Umbilical cord (tissue), 2 donors: ENCODE results near the gene DBNDD1. TPM values are rescaled to one million over a fixed set of nuclear protein-coding genes. Genes with fewer than 3 reads are reported as not detected.
A peak's percentile ranks its signal among the peaks of the same experiment; 100 is the strongest.
"Not testable (repeated sequence)": the region's sequence is repeated elsewhere in the genome, so short reads cannot be mapped to it uniquely, and the experiment has no call there.

Experiments
- DNase-seq: peaks from one replicate; pipeline ENCODE4 v3.0.0-alpha.2; 2015; ENCODE audit warnings: low spot score
- total RNA-seq: library from RNA; depleted of rRNA; stranded (reverse); fragments of >200 nt; gene quantifications from one replicate; pipeline ENCODE4 v1.2.3, GENCODE V29; 2014; ENCODE audit warnings: low replicate concordance; ENCODE audit not compliant: insufficient read depth

Gene DBNDD1
- total RNA-seq, 1 donor from 2014 or later: 0.72 TPM

DNA sequence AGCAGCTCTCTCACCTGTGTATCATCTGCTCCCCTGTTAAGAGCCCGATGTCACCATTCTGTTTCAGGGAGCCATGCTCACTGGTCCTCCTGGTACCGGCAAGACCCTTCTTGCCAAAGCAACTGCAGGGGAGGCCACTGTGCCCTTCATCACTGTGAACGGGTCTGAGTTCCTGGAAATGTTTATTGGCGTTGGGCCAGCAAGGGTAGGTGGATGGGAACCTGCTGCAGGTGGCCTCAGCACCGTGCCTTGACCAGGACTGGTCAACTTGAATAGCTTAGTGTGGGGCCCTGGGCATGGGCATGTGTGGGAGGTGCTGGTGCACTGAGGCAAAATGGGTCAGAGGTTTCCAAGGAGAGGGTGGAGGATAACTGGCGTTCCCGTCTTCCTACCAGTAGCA, 28.5 kb downstream of the DBNDD1 start:
- no peak for DNase-seq

DNA sequence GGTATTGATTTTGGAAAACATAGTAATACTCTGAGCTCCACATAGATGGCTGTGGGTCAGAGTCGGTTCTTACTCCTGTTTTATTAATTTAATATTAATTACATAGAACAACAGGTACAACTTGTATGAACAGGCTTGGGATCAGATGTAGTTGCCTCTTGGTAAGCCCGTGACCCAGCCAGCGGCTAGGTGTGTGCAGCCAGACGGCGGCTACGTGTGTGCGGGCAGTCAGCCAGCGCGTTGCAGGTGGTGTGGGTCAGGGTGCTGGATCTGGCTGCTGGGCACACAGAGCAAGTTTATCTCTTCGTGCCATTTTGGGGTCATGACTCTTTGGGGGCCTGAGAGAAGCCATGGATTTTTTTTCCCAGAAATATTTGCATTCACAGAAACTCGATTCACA, 30.3 kb downstream of the DBNDD1 start:
- DNase-seq: no peak

DNA sequence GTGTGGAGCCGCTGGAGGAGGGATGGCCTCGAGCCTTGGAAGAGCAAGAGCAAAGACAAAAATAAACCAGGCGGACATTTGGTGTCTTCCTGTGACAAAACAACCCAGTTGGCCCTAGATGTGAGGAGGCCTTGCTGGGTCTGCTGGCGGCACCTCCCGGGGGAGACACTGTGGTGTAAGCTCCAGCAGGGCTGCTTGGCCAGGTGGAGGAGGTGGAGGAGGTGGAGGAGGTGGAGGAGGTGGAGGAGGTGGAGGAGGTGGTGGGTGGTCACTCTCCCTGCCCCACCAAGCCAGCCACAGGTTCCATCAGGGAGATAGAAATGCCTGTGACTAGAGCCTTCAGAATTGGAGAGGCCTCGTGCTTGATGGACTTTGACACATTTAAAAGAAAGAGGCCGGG, 32.1 kb downstream of the DBNDD1 start:
- DNase-seq: no peak

DNA sequence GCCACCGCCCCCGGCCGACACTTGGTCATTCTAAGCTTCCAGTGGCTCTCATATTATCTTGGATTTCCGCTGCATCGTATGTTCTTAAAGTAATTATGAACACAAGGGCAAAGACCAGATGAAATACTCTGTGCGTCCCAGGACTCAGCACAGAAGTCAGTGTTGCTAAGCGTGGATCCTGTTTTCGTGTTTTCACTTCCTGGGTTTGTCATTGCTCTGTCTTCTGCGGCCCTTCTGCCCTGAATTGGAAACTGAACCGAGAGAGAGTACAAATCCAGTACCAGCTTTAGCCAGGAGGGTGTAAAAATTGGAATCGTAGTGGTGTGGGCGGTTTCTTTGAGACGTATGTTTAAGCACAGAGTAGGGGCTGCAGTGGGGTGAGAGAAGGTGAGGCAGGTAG, 32.7 kb downstream of the DBNDD1 start:
- no peak for DNase-seq

DNA sequence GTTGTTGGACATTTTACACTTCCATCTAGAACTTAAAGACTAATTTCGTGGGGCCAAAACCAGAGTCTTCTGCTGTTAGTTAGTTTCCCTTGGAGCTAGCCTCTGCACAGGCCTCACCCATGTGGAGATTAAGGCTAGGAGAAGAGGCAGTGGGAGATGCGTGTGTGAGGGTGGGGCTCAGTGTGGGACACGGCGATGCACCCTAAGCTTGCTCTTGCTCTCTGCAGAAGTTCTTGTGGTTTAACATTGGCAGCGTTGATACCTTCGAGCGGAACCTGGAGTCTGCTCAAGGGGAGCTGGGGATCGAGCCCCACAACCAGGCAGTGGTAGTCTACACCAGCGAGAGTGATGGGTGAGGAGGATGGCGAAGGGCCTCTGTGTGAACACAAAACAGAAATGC, 34.0 kb downstream of the DBNDD1 start:
- DNase-seq: no peak

DNA sequence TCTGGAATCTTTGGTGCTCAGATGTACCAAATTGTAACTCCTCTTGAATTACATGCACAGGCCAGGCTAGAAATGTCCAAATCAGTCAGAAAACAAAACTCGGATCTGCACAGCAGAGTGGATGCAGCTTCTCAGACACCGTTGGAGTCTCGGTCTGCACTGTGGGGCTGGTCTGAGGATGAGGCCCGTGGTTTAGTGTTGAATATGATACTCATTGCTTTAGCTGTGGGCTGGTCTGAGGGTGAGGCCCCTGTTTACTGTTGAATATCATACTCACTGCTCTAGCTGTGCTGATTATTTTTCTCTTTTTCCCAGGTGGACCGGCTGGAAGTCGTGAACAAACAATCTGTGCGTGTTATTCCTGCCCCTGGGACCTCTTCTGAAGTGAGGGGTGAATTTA, 35.0 kb downstream of the DBNDD1 start:
- DNase-seq: no peak

DNA sequence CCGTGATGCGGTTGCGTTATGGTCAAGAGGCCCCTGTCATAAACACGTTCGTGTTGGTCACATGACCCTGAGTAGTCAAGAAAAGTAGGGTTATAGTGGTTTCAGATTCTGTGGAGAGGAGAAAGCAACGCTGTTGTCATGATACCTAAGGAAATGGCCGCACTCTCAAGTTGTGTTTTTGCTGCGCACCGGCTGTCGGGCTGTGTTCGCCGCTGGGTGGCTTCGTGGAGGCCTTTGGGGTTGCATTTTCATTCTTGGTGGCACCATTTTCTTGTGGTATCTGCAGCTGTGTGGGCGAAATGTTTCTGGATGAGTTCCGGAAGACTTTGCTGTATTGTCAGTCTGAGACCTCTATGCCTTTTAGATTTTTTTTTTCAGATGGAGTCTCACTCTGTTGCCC, 35.7 kb downstream of the DBNDD1 start:
- DNase-seq: no peak

DNA sequence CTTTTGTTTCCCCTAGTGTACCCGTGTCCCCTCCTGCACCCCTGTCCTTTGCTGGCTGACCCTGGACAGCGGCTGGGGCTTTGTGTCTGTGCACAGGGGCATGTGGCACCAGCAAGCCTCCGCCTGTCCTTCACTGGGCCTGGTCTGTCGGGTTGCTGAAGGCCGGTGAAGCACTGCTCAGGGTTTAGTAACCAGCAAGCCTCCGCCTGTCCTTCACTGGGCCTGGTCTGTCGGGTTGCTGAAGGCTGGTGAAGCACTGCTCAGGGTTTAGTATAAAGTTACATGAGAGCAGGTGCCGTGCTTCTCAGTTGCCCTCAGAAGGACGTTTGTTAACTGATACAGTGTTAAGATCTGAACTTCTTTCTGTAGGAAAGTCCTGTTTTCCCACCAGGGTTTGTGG, 36.9 kb downstream of the DBNDD1 start:
- DNase-seq: no peak

DNA sequence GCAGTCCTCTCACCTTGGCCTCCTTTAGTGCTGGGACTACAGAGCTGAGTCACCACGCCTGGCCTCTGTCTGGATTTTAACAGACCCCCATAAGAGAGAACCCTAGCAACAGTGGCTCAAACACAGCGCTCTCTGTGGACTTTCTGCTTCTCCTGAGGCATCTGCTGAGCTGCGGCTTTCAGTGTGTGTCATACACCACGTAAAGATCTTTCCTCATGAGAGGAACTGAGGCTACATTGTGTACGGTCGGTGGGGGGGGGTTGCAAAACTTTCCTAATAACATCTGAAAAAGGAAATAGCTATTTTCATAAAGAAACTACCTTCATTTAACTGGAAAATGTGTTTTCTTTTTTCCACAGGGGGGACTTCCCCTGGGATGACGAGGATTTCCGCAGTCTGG, 37.8 kb downstream of the DBNDD1 start:
- no peak for DNase-seq

DNA sequence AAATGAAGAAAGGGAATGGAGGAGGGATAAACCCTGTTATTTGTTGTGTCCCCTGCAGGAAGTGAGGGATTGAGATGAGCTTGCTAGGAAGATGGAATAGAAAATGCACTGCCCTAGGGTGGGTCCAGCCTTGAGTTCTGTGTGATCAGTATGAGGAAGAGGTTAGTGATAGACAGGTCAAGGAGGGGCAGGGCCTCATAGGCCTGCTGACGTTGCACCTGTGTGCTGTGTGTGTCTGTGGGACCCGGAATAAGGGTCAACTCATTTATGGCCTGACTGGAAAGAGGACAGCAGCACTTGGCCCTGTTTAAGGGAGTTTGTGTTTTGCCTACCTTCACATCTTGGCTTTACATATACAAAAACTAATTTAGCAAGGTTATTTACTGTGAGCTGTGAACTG, 44.4 kb downstream of the DBNDD1 start:
- no peak for DNase-seq

DNA sequence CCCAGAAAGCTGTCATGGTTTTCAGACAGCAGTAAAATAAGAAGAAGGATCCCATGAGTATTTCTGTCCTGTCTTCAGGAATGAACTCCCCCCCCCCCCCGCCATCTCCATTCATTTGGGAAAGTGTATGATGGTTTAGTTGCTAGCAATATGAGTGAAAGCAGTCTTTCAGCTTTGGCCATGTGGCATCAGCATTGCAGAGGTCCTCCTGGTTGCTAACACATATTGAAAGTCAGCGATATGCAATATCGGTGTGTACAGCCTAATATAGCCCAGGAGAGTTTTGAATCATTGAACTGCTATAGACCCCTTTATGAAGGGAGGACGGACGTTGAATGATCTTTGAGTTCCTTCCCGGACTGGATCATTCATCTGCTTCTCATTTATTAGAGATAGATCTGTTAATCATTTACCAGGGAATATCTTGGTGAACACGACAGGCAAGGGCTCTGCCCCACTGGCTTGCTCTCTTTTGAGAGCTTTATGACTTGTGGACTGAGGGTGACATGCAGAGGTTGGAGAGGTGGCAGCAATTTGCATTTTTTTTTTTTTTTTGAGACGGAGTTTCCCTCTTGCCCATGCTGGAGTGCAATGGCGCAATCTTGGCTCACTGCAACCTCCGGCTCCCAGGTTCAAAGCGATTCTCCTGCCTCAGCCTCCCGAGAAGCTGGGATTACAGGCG, 45.5 kb downstream of the DBNDD1 start:
- no peak for DNase-seq

DNA sequence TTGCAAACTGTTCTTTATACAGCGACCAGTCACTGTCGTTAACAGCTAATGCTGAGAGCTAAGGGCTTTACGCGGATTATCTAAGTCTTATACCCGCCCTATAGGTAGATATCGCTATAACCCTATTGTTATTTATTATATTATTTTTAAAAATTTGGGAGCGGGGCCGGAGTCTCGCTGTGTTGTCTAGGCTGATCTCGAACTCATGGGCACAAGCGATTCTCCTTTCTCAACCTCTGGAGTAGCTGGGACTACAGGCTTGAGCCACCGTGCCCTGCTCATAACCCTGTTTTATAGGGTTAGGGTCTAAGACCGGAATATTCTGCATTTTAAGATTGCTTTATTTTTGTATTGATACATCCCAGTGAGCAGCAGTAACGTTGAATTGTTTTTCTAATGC, 46.0 kb downstream of the DBNDD1 start:
- DNase-seq: no peak

DNA sequence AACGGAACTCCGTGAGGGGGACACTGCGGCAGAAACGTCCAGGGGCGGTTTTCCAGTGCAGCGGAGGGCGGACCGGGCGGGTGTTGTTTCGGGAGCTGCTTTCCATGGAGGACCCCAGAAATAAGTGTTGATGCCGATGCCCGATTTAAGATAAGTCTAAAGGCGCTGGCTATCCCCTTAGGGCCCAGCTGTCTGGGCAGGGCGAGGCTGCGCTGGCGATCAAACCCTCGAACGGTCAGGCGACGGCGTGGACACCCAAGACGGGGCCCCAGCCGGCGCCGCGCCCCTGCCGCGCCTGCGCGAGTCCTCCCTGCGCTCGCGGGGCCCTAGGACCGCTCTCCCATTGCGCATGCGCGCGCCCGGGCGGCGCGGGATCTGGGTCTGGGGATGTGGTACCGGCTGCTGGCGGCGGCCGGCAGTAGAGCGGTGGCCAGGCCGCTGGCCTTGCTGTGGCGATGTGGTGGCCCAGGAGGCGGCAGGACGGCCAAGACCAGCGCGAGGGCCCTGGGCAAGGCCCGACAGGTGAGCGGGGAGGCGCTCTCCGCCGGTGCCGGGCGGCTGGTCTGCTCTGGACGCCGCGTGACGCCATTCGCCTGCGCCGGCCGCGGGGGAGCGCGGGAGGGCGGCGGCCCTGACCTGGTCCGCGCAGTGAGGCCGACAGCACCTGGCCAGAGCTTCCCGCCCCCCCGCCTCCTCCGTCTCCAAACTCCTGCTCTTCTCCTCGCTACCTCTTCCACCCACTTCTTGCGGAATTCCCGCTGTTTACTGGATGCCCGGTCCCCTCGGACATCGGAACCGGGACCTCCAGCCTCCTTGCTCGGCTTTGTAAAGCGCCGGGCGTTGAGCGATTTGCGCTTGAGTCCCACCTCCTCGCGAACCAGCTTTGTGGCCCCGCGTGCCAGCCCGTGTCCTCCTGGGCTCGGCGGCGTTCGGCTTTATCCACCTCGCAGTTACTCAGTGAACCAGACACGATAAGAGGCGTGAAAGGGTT, 46.7 kb downstream of the DBNDD1 start:
- DNase-seq: peak; percentile 97

DNA sequence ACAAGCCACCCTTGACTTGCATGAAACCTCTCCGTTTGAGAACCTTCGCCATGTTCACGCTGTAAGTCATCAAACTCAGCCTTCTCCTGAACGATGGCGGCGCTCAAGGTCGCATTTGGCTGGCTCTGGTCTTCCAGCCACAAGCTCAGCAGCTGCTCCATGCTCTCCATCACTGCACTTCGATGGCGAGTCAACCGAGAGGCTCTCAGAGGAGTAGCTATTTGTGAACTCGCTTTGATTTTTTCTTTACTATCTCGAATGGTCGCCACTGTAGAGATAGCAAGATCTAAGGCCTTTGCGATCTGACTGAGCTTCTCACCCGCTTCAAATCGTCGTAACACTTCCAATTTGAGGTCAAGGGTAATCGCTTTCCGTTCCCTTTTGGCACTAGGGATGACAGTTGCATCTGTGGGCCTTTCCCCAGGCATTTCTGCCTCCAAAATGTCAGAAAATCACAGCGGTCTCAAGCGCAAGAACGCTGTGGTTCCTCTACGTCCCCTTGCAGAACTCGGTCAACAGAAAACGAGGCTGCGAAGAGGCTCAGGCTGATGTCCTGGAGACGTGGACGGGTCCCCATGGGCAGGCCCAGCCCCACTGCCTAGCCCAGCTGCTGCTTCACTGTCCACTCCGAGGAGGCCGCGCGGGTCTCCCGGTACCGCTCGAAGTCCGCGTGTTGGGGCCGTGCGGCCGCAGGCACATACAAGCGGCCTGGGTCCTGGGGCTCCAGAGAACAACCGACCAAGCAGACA, 47.6 kb downstream of the DBNDD1 start:
- DNase-seq: no peak

DNA sequence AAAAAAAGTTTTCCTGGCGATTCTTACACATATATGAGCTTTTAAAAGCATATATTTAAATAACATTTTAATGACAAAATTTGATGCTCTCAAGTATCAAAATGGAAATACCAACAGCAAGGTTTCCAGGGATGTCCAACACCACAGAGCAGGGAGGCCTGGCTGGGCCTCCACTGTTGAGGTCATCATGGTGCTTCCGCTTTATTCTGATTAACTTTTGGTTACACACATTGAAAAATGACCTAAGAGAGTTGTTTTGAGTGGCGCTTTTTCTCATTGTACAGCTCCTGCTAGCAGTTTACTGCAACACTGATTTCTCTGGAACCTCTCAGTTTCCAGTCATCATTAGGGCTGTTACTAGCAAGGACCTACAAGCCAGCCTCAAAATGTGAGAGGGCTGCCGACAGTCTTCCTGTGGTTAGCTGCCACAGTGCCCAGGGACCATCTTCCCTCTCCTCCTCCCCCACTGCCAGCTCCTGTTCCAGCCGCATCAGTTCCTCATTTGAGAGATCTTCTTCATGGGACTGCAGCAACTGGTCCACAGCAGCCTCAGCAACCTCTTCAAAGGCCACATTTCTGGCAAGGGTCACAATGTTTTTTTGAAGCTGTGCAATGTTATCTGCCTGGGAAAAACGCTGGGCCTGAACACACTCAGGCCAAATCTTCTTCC, 49.4 kb downstream of the DBNDD1 start:
- peak; percentile 23 for DNase-seq

DNA sequence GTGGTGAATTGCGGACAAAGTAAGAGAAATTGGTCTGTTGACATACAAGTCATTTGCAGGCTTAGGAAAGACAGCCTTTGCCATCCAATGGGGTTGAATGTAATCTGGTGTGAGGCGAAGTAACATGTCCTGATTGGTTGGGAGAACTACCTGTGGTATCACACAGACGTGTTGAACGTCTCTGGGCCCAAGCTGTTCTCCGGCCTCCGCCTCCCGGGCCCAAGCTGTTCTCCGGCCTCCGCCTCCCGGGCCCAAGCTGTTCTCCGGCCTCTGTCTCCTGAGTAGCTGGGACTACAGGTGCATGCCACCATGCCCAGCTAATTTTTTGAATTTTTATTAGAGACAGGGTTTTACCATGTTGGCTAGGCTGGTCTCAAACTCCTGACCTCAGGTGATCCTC, 51.2 kb downstream of the DBNDD1 start:
- DNase-seq: not testable (repeated sequence)

DNA sequence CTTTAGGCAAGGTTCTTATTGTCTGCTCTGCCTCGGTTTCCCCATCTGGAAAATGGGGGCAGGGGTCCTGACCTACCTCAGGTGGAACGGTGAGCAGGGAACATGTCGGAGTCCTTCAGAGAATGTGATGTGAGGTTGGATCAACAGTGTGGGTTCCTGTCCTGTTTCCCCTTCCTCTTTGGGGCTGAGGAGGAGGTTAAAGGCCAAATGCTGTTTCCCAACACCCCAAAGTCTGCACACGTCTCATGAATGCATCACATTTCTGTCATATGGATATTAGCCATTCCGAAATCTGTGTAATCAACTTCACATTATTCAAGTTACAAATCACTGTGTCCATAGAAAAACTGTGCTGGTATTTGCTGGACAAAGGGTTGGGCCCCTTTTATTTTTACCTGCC, 51.8 kb downstream of the DBNDD1 start:
- not testable (repeated sequence) for DNase-seq

DNA sequence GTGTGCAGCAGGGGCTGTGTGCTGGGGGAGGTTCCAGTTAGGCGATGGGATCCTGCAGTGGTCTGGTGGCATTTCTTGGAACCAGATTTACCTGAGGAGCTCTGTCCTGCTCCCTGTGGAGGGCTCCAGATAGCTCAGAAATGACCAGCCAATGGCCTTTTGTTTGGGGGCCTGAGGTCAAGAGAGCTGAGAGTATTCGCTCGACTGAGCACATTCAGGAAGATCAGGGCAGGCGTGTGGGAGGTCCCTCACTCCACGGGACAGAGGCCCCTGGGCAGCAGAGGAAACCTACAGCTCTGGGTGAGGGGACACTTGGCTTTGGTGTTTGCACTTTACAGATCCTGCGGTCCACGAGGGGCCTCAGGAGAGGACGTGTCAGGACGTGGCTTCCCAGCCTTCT, 52.5 kb downstream of the DBNDD1 start:
- no peak for DNase-seq

DNA sequence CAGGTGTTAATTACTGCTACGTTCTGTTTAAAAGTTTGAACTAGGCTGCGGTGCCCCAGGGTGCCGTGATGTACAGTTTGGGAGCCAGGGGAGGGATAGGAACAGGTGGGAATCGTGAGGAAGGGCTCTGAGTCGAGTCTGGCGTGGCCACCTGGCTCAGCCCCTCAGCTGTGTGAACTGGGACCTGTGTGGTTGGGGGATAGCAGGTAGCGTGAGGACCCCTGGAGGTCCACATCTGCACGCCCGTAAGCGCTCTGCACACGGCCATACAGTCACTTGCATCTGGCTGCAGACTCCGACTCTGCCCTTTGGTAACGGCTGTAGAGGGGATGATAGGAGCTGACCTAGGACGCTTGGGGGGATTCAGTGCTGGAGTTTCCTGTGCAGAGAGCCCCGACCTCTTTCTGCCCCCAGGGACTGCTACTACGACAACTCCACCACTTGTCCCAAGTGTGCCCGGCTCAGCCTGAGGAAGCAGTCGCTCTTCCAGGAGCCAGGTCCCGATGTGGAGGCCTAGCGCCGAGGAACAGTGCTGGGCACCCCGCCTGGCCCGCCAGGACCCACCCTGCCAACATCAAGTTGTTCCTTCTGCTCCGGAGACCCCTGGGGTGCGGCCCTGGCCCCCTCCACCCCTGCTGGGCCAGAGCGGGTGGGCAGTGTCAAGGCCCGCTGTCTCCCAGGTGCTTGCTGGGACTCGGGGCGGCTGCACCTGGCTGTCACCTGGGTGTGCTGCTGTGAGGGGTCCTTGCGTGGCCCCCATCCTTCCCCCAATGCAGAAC, 53.6 kb downstream of the DBNDD1 start:
- DNase-seq: no peak

DNA sequence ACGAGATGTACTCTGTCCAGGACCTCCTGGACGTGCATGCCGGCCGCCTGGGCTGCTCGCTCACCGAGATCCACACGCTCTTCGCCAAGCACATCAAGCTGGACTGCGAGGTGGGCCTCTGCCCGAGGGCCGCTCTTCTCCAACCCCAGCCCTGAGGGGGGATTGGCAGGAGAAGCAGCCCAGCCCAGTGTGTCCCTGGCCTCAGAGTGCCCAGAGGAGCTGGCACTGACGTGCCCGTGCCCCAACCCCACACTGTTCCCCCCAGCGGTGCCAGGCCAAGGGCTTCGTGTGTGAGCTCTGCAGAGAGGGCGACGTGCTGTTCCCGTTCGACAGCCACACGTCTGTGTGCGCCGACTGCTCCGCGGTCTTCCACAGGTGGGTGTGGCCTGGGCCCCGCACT, 55.1 kb downstream of the DBNDD1 start:
- DNase-seq: no peak
